GM12878 (cell line): Measurements from ENCODE around the gene CCL19.

Source experiments
- CTCF ChIP-seq, 3 experiments: IDR thresholded peaks in 2 of 3; conservative IDR thresholded peaks in 1 of 3; 2 replicates each; pipeline ENCODE4 v1.5.1; 2011; ENCODE audit warnings: low read depth in 3 of 3, low read length in 3 of 3, mild to moderate bottlenecking in 3 of 3, control low read depth in 2 of 3, moderate library complexity in 2 of 3, inconsistent platforms in 1 of 3, mixed read lengths in 1 of 3; ENCODE audit not compliant: control insufficient read depth in 2 of 3, insufficient read depth in 1 of 3; ENCODE audit errors: extremely low read depth in 1 of 3
- MAX ChIP-seq: IDR thresholded peaks from 2 replicates; pipeline ENCODE4 v1.6.1; 2012; ENCODE audit warnings: low read depth, low read length, improper control_type of control experiment
- PBX3 ChIP-seq: IDR thresholded peaks from 2 replicates; pipeline ENCODE4 v1.6.1; 2011; ENCODE audit warnings: mild to moderate bottlenecking, low read depth, low read length, moderate library complexity; ENCODE audit not compliant: insufficient replicate concordance
- POLR2AphosphoS5 ChIP-seq: IDR thresholded peaks from 2 replicates; pipeline ENCODE4 v1.6.1; 2011; ENCODE audit warnings: mild to moderate bottlenecking, low read length, inconsistent platforms
- SMC3 ChIP-seq: IDR thresholded peaks from 2 replicates; pipeline ENCODE4 v1.6.1; 2011; ENCODE audit warnings: low read length, improper control_type of control experiment, borderline replicate concordance
- TCF7 ChIP-seq: IDR thresholded peaks from 2 replicates; pipeline ENCODE4 v1.6.1; 2014; ENCODE audit warnings: antibody characterized with exemption, borderline replicate concordance
- ZNF274 ChIP-seq: IDR thresholded peaks from one replicate; pipeline ENCODE4 v1.8.0; 2011; ENCODE audit not compliant: insufficient read length, insufficient read depth

GRCh38 chr9:34650816-34651215 is 40.3 kb downstream of the CCL19 start:
- TF ChIP-seq ZNF274 (no peak), PBX3 (no peak), MAX (no peak), POLR2AphosphoS5 (no peak), TCF7 (no peak), CTCF (IDR thresholded peaks at IDR 0.05 in 2 of 3, conservative IDR thresholded peaks at IDR 0.05 in 1 of 3; ENCODE audit: control insufficient read depth in 2 of 3, extremely low read depth in 1 of 3, insufficient read depth in 1 of 3, low read depth in 3 of 3, low read length in 3 of 3) (no peak), SMC3 (no peak)
